ENCODE data around the gene COTL1. TPM values are rescaled to one million over a fixed set of nuclear protein-coding genes. Genes with fewer than 3 reads are reported as not detected.

Gene COTL1
- total RNA-seq, 1 donor from 2014 or later, result 483 TPM

DNA sequence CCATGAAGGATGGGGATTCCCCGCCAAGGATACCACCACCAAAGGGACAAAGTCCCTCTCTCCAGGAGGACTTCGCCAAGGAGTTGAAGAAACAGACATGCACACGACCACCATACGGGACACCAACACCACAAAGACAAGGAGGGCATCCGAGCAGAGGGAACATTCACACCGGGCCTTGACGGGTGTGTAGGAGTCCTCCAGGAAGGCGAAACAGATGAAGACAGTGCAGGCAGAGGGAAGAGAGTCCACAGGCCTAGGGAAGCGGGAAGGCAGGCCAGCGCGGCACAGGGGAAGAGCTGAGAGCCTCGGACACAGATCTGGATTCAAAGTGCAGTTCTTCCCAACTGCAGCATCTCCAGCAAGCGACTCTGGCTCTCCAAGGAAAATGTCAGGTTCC, 10.8 kb downstream of the COTL1 start:
- peaks cover 89% of the 10 kb centered on the region for H3K4me1 Mint-ChIP-seq (ENCODE audit: low read depth)
- peaks cover 84% of the 10 kb centered on the region for H3K36me3 Mint-ChIP-seq (ENCODE audit: low read depth)
- no peak for DNase-seq (ENCODE audit: low spot score)
- no peaks in the 10 kb centered on the region for H3K27me3 Mint-ChIP-seq (ENCODE audit: low read depth)
- intact Hi-C loops (cut with micrococcal nuclease), result no loop called here
- peaks cover 11% of the 10 kb centered on the region for H3K9me3 Mint-ChIP-seq
- H3K4me3 Mint-ChIP-seq (ENCODE audit: low read depth), result peak overlapping the region; percentile 70
- H3K27ac Mint-ChIP-seq, result peak overlapping the region; percentile 86

DNA sequence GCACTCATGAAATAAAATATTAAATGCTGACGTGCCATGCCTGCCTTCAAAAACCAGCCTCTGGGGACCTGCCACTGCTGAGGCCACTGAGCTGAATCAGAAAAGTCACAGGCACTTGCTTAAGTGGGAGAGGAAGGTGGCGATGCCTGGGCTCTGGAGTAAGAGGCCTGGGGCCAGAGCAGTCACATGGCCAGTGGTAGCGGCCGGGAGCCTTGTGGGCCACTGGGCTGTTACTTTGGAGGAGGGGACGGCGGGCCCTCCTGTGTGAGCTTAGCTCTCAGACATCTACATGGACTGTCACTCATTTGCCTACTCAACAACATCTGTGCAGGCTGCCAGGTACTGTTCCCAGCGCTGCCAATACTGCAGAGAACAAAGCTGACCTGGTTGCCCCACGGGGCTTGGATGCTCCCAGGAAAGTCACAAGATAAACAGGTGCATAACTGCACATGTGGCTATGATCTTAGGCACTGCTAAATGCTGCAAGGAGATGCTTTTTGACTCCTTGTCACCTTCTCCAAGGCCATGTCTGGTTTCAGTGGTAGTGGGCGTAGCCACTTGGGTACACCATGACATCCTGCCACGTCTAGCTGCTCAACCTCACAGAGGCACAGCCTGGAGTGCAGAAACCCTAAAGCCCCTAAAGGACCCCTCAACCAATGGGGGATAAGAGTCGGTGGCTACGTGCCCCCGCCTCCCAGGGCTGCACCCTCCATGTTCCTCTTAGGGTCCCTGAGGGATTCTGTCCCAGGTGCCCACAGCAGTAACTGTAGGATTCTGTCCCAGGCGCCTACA, 11.6 kb downstream of the COTL1 start:
- intact Hi-C loops (cut with micrococcal nuclease), result no loop called here
- peaks cover 81% of the 10 kb centered on the region for H3K36me3 Mint-ChIP-seq (ENCODE audit: low read depth)

DNA sequence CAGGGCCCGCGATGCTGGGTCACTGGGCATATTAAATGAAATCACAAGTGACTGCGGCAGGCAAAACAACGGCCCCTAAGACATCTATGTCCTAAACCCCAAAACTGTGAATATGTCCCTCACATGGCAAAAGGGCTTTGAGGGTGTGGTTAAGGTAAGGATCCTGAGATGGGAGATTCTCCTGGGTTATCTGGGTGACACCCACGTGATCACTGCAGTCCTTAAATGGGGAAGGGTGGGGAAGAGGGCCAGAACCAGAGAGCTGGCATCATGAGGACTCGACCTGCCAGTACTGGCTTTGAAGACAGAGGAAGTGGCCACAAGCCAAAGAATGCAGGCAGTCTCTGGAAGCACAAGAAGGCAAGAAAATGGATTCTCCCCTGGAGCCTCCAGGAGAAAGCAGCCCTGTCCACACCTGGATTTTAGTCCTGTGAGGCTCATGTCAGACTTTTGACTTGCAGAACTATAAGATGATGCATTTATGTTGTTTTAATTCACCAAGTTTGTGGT, 12.5 kb downstream of the COTL1 start:
- H3K9me3 Mint-ChIP-seq, result peaks cover 3% of the 10 kb centered on the region
- no peak overlapping the region for H3K4me3 Mint-ChIP-seq (ENCODE audit: low read depth)
- DNase-seq (ENCODE audit: low spot score), result no peak
- H3K4me1 Mint-ChIP-seq (ENCODE audit: low read depth), result peaks cover 88% of the 10 kb centered on the region
- peak overlapping the region; percentile 56 for H3K27ac Mint-ChIP-seq
- intact Hi-C loops (cut with micrococcal nuclease), result no loop called here
- H3K27me3 Mint-ChIP-seq (ENCODE audit: low read depth), result no peaks in the 10 kb centered on the region
- H3K36me3 Mint-ChIP-seq (ENCODE audit: low read depth), result peaks cover 80% of the 10 kb centered on the region

More for the DNA sequence above, 11.6 kb downstream of the COTL1 start:
- peaks cover 88% of the 10 kb centered on the region for H3K4me1 Mint-ChIP-seq (ENCODE audit: low read depth)
- no peaks in the 10 kb centered on the region for H3K27me3 Mint-ChIP-seq (ENCODE audit: low read depth)
- peaks cover 11% of the 10 kb centered on the region for H3K9me3 Mint-ChIP-seq
- peak; percentile 46 for DNase-seq (ENCODE audit: low spot score)
- peak overlapping the region; percentile 51 for H3K4me3 Mint-ChIP-seq (ENCODE audit: low read depth)
- H3K27ac Mint-ChIP-seq, result peak overlapping the region; percentile 86

DNA sequence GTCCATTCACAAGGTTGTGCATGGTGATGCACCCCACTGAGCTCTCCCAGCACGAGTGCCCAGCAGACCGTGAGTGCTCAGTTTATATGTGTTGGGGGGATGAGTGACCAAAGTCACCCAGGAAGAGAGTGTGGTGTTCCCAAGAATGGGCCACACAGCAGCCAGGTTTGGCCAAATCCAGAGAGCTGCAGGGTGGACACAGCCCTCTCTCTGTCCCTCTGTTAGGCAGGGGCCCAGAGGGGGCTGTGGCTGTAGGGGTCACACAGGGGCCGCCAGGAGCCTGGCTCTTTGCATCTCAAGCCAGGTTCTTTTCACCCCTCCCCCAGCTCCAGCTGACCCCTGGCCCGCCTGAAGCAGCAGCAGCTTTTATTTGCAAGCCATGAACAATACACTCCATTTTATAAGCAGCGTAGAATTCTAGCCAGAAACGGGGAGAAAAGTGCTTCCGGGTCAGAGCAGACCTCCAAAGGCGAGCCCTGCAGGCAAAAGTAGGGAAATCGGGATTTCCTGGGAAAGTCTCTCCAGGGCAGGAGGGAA, 13.3 kb downstream of the COTL1 start:
- intact Hi-C loops (cut with micrococcal nuclease), result loop anchor here (5.0 kb wide), 1 partner anchor 797 kb away; the partner anchor contains the start of gene HSBP1
- Mint-ChIP-seq H3K4me3 (ENCODE audit: low read depth) (peak overlapping the region; percentile 57), H3K36me3 (ENCODE audit: low read depth) (peaks cover 72% of the 10 kb centered on the region), H3K4me1 (ENCODE audit: low read depth) (peaks cover 87% of the 10 kb centered on the region), H3K27me3 (ENCODE audit: low read depth) (no peaks in the 10 kb centered on the region), H3K9me3 (no peaks in the 10 kb centered on the region), H3K27ac (peak overlapping the region; percentile 87)
- DNase-seq (ENCODE audit: low spot score), result no peak

DNA sequence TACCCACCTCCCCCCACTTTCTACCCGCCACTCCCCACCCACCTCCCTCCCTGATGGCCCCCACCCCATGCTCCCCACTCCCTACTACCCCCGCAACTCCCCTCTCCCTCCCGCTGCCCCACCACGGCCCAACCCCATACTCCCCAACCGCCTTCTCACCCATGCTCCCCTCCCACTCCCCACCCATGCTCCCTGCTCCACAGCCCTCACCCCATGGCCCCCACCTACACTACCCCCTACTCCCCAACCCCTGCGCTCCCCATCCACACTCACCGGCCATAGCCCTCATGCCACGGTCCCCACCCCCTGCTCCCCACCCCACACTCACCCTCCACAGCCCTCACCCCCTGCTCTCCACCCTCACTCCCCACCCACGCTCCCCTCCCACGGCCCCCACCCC, 13.9 kb downstream of the COTL1 start:
- H3K27ac Mint-ChIP-seq, result peak overlapping the region; percentile 97
- no peaks in the 10 kb centered on the region for H3K9me3 Mint-ChIP-seq
- no peaks in the 10 kb centered on the region for H3K27me3 Mint-ChIP-seq (ENCODE audit: low read depth)
- intact Hi-C loops (cut with micrococcal nuclease), result loop anchor here (5.0 kb wide), 1 partner anchor 797 kb away; the partner anchor contains the start of gene HSBP1
- peaks cover 70% of the 10 kb centered on the region for H3K36me3 Mint-ChIP-seq (ENCODE audit: low read depth)
- DNase-seq (ENCODE audit: low spot score), result no peak
- H3K4me1 Mint-ChIP-seq (ENCODE audit: low read depth), result peaks cover 86% of the 10 kb centered on the region
- H3K4me3 Mint-ChIP-seq (ENCODE audit: low read depth), result no peak overlapping the region

DNA sequence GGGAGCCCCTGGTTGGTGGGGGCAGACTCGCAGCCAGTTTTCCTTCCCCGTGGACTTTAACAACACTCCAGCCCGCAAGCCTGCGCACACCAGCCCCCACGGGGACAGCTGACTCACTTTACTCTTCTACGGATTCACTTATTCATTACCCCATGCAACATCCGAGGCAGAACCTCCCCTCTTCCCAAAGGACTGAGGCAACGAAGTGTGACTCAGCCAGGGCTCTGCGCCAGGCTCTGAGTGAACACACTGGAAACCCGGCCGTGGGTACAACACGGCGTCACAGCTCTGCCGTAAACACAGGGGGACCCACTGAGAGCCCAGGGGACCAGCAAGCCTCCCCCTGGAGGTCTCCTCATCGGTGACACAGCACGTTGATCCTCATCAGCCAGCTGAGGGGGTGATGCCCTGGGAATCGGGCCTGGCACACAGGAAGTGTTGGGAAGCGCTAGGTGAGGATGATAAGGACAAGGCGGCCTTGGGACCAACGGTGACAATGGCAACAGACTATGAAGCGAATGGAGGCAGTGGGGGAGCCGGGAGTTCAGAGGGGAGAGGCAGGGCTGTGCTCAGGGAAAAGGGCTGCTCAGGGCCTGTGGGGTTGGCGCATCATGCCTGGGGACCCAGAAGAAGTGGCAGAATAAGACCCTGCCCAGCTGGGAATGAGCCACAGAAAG, 14.6 kb downstream of the COTL1 start:
- no peaks in the 10 kb centered on the region for H3K9me3 Mint-ChIP-seq
- peak overlapping the region; percentile 46 for H3K4me3 Mint-ChIP-seq (ENCODE audit: low read depth)
- intact Hi-C loops (cut with micrococcal nuclease), result loop anchor here (5.0 kb wide), 1 partner anchor 796 kb away; the partner anchor contains the start of gene HSBP1
- H3K36me3 Mint-ChIP-seq (ENCODE audit: low read depth), result peaks cover 67% of the 10 kb centered on the region
- H3K27me3 Mint-ChIP-seq (ENCODE audit: low read depth), result no peaks in the 10 kb centered on the region
- H3K27ac Mint-ChIP-seq, result peak overlapping the region; percentile 97
- H3K4me1 Mint-ChIP-seq (ENCODE audit: low read depth), result peaks cover 82% of the 10 kb centered on the region
- no peak for DNase-seq (ENCODE audit: low spot score)

DNA sequence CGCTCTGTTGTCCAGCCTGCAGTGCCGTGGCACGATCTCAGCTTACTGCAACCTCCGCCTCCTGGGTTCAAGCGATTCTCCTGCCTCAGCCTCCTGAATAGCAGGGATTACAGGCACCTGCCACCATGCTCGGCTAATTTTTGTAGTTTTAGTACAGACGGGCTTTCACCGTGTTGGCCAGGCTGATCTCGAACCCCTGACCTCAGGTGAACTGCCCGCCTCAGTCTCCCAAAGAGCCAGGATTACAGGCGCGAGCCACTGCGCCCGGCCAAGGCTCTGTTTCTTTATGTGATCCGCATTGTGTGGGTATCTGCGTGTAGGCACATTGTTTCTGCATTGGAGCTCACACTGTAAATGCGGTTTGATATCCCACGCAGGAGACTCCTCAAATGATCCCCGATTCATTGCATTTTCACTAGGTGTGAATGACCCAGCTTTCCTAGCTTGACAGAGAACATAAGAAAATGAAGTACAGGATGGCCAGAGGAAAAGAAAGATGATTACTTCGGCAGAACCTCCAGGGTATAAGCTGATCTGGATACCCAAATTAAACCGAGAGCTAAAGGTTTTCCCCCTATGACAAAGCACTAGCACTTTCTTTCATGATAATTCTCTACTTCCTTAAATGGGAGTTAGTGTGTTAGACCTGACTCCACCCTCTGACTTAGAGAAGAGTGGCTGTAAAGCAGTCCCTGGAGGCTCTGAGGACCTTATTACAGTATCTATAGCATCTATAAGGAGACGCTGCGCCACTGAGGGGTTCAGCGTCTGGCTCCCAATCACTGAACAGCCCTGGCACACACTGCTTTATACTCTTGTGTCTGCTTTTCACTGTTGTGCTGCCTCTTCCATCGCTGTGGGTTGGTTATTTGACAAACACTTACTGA, 17.3 kb downstream of the COTL1 start:
- Mint-ChIP-seq H3K27me3 (ENCODE audit: low read depth) (no peaks in the 10 kb centered on the region), H3K27ac (peak overlapping the region; percentile 97), H3K4me1 (ENCODE audit: low read depth) (peaks cover 80% of the 10 kb centered on the region), H3K4me3 (ENCODE audit: low read depth) (peak overlapping the region; percentile 78), H3K36me3 (ENCODE audit: low read depth) (peaks cover 65% of the 10 kb centered on the region), H3K9me3 (no peaks in the 10 kb centered on the region)
- intact Hi-C loops (cut with micrococcal nuclease), result loop anchor here (1.0 to 5.0 kb wide), 5 partner anchors 8 to 793 kb away; partner anchors contain the start of genes COTL1 and HSBP1
- peak; percentile 28 for DNase-seq (ENCODE audit: low spot score)

DNA sequence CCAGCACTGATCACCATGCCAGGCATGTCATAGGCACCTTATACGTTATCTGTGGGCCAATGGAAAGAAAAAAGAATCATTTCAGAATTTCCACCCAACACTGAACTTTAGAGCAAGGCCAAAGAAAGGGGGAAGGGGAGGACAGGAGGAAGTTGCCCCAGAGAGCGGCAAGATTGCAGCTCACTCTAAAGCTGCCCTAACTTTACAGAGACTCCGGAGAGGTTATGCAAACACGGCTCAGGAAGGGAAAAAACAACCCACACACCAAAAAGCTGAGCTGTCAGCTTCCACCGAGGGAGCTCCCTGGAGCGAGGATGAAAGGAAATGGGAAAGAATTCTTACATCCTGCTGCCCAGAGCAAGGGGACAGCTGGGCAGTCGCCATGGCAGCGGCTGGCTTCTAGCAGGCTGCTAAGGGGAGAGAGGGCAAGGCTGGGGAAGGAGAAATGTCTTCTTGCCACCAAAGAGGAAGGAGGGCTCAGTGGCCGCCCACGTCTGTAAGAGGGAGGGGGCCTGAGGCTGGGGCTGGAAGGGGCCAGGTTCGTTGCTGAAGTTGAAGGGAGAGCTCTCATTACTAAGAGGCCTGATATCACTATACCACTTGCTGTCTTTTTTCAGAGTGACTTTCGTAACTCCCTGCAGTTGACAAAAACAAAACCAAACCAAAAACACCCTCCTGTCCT, 18.2 kb downstream of the COTL1 start:
- peak overlapping the region; percentile 97 for H3K27ac Mint-ChIP-seq
- no peaks in the 10 kb centered on the region for H3K9me3 Mint-ChIP-seq
- H3K27me3 Mint-ChIP-seq (ENCODE audit: low read depth), result no peaks in the 10 kb centered on the region
- peaks cover 82% of the 10 kb centered on the region for H3K4me1 Mint-ChIP-seq (ENCODE audit: low read depth)
- H3K4me3 Mint-ChIP-seq (ENCODE audit: low read depth), result peak overlapping the region; percentile 78
- DNase-seq (ENCODE audit: low spot score), result peak; percentile 55
- intact Hi-C loops (cut with micrococcal nuclease), result loop anchor here (1.0 to 5.0 kb wide), 6 partner anchors 9 to 792 kb away; partner anchors contain the start of genes COTL1 and HSBP1
- peaks cover 65% of the 10 kb centered on the region for H3K36me3 Mint-ChIP-seq (ENCODE audit: low read depth)

DNA sequence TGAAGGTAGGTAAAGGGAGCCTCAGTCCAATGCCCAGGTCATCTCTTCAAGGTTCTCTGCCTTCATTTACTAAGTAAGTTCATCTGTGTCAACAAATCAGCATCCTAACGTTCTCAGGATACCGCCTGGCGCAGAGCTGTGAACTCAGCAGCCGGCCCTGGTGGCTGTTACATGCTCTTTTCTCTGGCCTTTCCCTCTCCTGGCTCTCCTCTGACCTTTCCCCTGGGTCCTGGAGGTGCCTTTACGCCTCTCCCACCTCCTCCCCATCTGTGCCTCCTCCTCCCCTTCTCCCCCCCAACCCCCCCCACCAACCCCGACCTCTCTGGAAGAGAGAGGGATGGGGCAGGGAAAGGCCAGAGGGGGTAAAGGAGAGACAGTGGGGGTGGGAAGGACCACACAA, 19.5 kb downstream of the COTL1 start:
- H3K27me3 Mint-ChIP-seq (ENCODE audit: low read depth), result no peaks in the 10 kb centered on the region
- peaks cover 84% of the 10 kb centered on the region for H3K4me1 Mint-ChIP-seq (ENCODE audit: low read depth)
- intact Hi-C loops (cut with micrococcal nuclease), result no loop called here
- no peaks in the 10 kb centered on the region for H3K9me3 Mint-ChIP-seq
- peak overlapping the region; percentile 72 for H3K4me3 Mint-ChIP-seq (ENCODE audit: low read depth)
- DNase-seq (ENCODE audit: low spot score), result no peak
- H3K27ac Mint-ChIP-seq, result peak overlapping the region; percentile 97
- peaks cover 68% of the 10 kb centered on the region for H3K36me3 Mint-ChIP-seq (ENCODE audit: low read depth)

DNA sequence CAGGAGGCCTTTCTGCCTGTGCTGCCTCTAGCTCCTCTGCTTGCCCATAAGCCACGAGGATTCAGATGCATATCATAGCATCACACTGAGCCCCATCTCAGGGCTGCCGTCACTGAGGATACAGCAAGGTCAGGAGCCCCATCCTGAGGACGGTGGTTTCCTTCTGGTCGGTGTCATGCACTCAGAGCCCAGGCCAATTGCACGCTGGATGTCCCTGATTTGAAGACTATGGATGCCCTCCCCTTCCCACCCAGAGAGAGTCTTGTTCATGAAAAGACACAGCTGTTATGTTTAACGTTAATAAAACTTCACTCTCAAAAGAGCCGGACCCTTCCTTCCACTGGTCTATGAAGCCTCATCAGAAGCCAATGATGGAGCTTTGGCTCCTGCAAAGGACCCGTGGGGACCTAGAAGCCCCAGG, 19.9 kb downstream of the COTL1 start:
- no peaks in the 10 kb centered on the region for H3K9me3 Mint-ChIP-seq
- H3K36me3 Mint-ChIP-seq (ENCODE audit: low read depth), result peaks cover 67% of the 10 kb centered on the region

DNA sequence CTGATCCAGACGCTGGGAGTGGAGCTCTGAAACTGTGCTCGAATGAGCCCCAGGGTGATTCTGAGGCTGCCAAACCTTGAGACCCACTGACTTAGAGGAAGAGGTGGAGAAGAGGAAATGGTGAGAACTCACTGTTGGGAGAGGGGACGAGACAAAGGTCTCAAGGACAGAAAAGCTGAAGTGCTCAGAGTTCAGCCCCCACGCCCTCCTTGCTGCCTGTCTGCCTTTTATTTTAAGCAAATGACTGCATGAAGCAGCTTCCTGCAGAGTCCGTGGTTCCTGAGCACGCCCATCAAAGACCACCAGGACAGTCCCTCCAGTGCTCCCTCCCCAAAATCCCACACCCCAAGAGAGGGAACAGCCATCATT, 20.4 kb downstream of the COTL1 start:
- peak overlapping the region; percentile 72 for H3K4me3 Mint-ChIP-seq (ENCODE audit: low read depth)
- no peak for DNase-seq (ENCODE audit: low spot score)
- peak overlapping the region; percentile 97 for H3K27ac Mint-ChIP-seq
- H3K9me3 Mint-ChIP-seq, result no peaks in the 10 kb centered on the region
- intact Hi-C loops (cut with micrococcal nuclease), result no loop called here
- no peaks in the 10 kb centered on the region for H3K27me3 Mint-ChIP-seq (ENCODE audit: low read depth)
- H3K4me1 Mint-ChIP-seq (ENCODE audit: low read depth), result peaks cover 81% of the 10 kb centered on the region
- H3K36me3 Mint-ChIP-seq (ENCODE audit: low read depth), result peaks cover 68% of the 10 kb centered on the region

More for the DNA sequence above, 19.9 kb downstream of the COTL1 start:
- intact Hi-C loops (cut with micrococcal nuclease), result no loop called here
- peak; percentile 32 for DNase-seq (ENCODE audit: low spot score)
- H3K4me3 Mint-ChIP-seq (ENCODE audit: low read depth), result peak overlapping the region; percentile 72
- peak overlapping the region; percentile 97 for H3K27ac Mint-ChIP-seq
- peaks cover 81% of the 10 kb centered on the region for H3K4me1 Mint-ChIP-seq (ENCODE audit: low read depth)
- H3K27me3 Mint-ChIP-seq (ENCODE audit: low read depth), result no peaks in the 10 kb centered on the region
